HG03159 (cell line): ENCODE data around the gene TMED7.

Experiments used
- ATAC-seq: cut with Tn5 transposase; IDR thresholded peaks from one replicate; pipeline ENCODE4 v1.9.1; 2021; ENCODE audit warnings: mild to moderate bottlenecking, moderate library complexity; ENCODE audit not compliant: unreplicated experiment

TMED7 gene

GRCh38 chr5:115627295-115627865 lies 1.5 kb upstream of the TMED7 start:
- ATAC-seq = no peak

- peak; percentile 21 for ATAC-seq
Measured at GRCh38 chr5:115626445-115626823, 598 bp upstream of the TMED7 start.

GRCh38 chr5:115624994-115625393 lies 842 bp downstream of the TMED7 start:
- ATAC-seq = no peak

GRCh38 chr5:115623658-115624057 lies 2.2 kb downstream of the TMED7 start:
- ATAC-seq = no peak

- no peak for ATAC-seq
Measured at GRCh38 chr5:115621365-115621900, 4.4 kb downstream of the TMED7 start.

GRCh38 chr5:115616892-115617291 lies 8.9 kb downstream of the TMED7 start:
- no peak for ATAC-seq

GRCh38 chr5:115616472-115616871 lies 9.4 kb downstream of the TMED7 start:
- no peak for ATAC-seq

GRCh38 chr5:115611873-115612272 lies 14.0 kb downstream of the TMED7 start:
- ATAC-seq = no peak

- ATAC-seq = no peak
Measured at GRCh38 chr5:115607935-115608334, 17.9 kb downstream of the TMED7 start.

GRCh38 chr5:115605436-115605835 lies 20.4 kb downstream of the TMED7 start:
- ATAC-seq = no peak

- peak; percentile 4 for ATAC-seq
Measured at GRCh38 chr5:115602591-115603125, 23.2 kb downstream of the TMED7 start.

GRCh38 chr5:115601701-115602590 lies 23.9 kb downstream of the TMED7 start, which contains the start of gene TICAM2:
Gene TICAM2 (minus strand): TSS chr5:115602479. CDS start chr5:115581256, 21,223 bp downstream.
- peak; percentile 75 for ATAC-seq

- ATAC-seq = no peak
Measured at GRCh38 chr5:115600766-115601165, 25.1 kb downstream of the TMED7 start.

- ATAC-seq = no peak
Measured at GRCh38 chr5:115599924-115600323, 25.9 kb downstream of the TMED7 start.

- ATAC-seq = peak; percentile 42
Measured at GRCh38 chr5:115599502-115599901, 26.3 kb downstream of the TMED7 start.

GRCh38 chr5:115594128-115595047 lies 31.4 kb downstream of the TMED7 start:
- ATAC-seq = no peak

- ATAC-seq = no peak
Measured at GRCh38 chr5:115589043-115589442, 36.8 kb downstream of the TMED7 start.

GRCh38 chr5:115588640-115589039 lies 37.2 kb downstream of the TMED7 start:
- no peak for ATAC-seq

- ATAC-seq = no peak
Measured at GRCh38 chr5:115586525-115587146, 39.2 kb downstream of the TMED7 start.

- no peak for ATAC-seq
Measured at GRCh38 chr5:115585265-115585664, 40.6 kb downstream of the TMED7 start.
